Posterior cingulate gyrus (tissue), 11 donors: Measurements from ENCODE around the gene NFATC2.
A peak's percentile ranks its signal among the peaks of the same experiment; 100 is the strongest.
"Not testable (repeated sequence)": the region's sequence is repeated elsewhere in the genome, so short reads cannot be mapped to it uniquely, and the experiment has no call there.

Experiments
- DNase-seq, 10 donors: peaks; one replicate each; pipeline versions ENCODE4 v3.0.0 to v3.0.0-alpha.2; 2020 to 2021; ENCODE audit warnings: mixed read lengths in 3 of 10
- intact Hi-C: fragments of 100-400 bp; cut with DNase I; formaldehyde crosslinking; loops from one replicate; pipeline ENCODE4 v1.15.1; 2023

The NFATC2 gene

GRCh38 chr20:51569815-51570738 lies 27.6 kb upstream of the NFATC2 start:
- peak in 5 of 10 donors; percentile 25 to 81 (median 37) for DNase-seq
- intact Hi-C loops, result no loop called here

GRCh38 chr20:51568533-51568932 lies 26.0 kb upstream of the NFATC2 start:
- intact Hi-C loops, DNase-seq: not testable (repeated sequence)

- DNase-seq, result no peak
- intact Hi-C loops, result no loop called here
Measured at GRCh38 chr20:51567622-51568021, 25.1 kb upstream of the NFATC2 start.

GRCh38 chr20:51566594-51566993 lies 24.1 kb upstream of the NFATC2 start:
- intact Hi-C loops, result no loop called here
- DNase-seq, result no peak

- DNase-seq, result no peak
- intact Hi-C loops, result no loop called here
Measured at GRCh38 chr20:51565298-51566144, 23.0 kb upstream of the NFATC2 start.

GRCh38 chr20:51563486-51564332 lies 21.2 kb upstream of the NFATC2 start:
- intact Hi-C loops, result no loop called here

GRCh38 chr20:51563174-51563485 lies 20.6 kb upstream of the NFATC2 start:
- intact Hi-C loops, result no loop called here
- no peak for DNase-seq

More at GRCh38 chr20:51563486-51564332, 21.2 kb upstream of the NFATC2 start:
- DNase-seq, result no peak

GRCh38 chr20:51562332-51563173 lies 20.0 kb upstream of the NFATC2 start:
- DNase-seq, result peak; percentile 25 to 91 (median 56)
- intact Hi-C loops, result no loop called here

GRCh38 chr20:51562027-51562331 lies 19.5 kb upstream of the NFATC2 start:
- intact Hi-C loops, result no loop called here
- no peak for DNase-seq

- intact Hi-C loops, result no loop called here
- peak in 1 of 10 donors; percentile 18 for DNase-seq
Measured at GRCh38 chr20:51560550-51561307, 18.2 kb upstream of the NFATC2 start.

- no peak for DNase-seq
- intact Hi-C loops, result no loop called here
Measured at GRCh38 chr20:51560042-51560441, 17.5 kb upstream of the NFATC2 start.

- DNase-seq, result peak in 1 of 10 donors; percentile 60
Measured at GRCh38 chr20:51554538-51555165, 12.1 kb upstream of the NFATC2 start.

GRCh38 chr20:51553897-51554486 lies 11.5 kb upstream of the NFATC2 start:
- DNase-seq, result peak in 1 of 10 donors; percentile 2
- intact Hi-C loops, result no loop called here

More at GRCh38 chr20:51554538-51555165, 12.1 kb upstream of the NFATC2 start:
- intact Hi-C loops, result no loop called here

- no peak for DNase-seq
- intact Hi-C loops, result no loop called here
Measured at GRCh38 chr20:51551186-51551585, 8.7 kb upstream of the NFATC2 start.

GRCh38 chr20:51549474-51549873 lies 7.0 kb upstream of the NFATC2 start:
- intact Hi-C loops, result no loop called here
- DNase-seq, result no peak

GRCh38 chr20:51547951-51548350 lies 5.4 kb upstream of the NFATC2 start:
- intact Hi-C loops, result no loop called here
- no peak for DNase-seq

- intact Hi-C loops, result no loop called here
- DNase-seq, result no peak
Measured at GRCh38 chr20:51545515-51545914, 3.0 kb upstream of the NFATC2 start.

GRCh38 chr20:51543422-51543788 lies 886 bp upstream of the NFATC2 start:
- intact Hi-C loops, result no loop called here
- no peak for DNase-seq
